Mesothelial cell of epicardium (in vitro differentiated cells): ENCODE data around the gene INAFM1. TPM values are rescaled to one million over a fixed set of nuclear protein-coding genes. Genes with fewer than 3 reads are reported as not detected.
"Not testable (repeated sequence)": the region's sequence is repeated elsewhere in the genome, so short reads cannot be mapped to it uniquely, and the experiment has no call there.

ENCODE experiments used
- DNase-seq, 2 experiments: peaks; one replicate each; pipeline ENCODE4 v3.0.0; 2021; ENCODE audit warnings: low spot score in 2 of 2; ENCODE audit not compliant: unreplicated experiment in 2 of 2
- H3K27ac Mint-ChIP-seq: 2 replicates; pipeline ENCODE4 v1.8.0; 2021; ENCODE audit warnings: mixed read lengths
- H3K27me3 Mint-ChIP-seq: 2 replicates; pipeline ENCODE4 v1.8.0; 2021; ENCODE audit warnings: low read depth, mixed read lengths
- H3K36me3 Mint-ChIP-seq: 2 replicates; pipeline ENCODE4 v1.8.0; 2021; ENCODE audit warnings: mixed read lengths
- H3K4me1 Mint-ChIP-seq: 2 replicates; pipeline ENCODE4 v1.8.0; 2021; ENCODE audit warnings: mixed read lengths
- H3K4me3 Mint-ChIP-seq: 2 replicates; pipeline ENCODE4 v1.8.0; 2021; ENCODE audit warnings: mild to moderate bottlenecking, moderate library complexity, mixed read lengths
- H3K9me3 Mint-ChIP-seq: 2 replicates; pipeline ENCODE4 v1.8.0; 2021; ENCODE audit warnings: mixed read lengths
- total RNA-seq: library from RNA; stranded (reverse); gene quantifications from 3 replicates; pipeline ENCODE4 v1.2.1, GENCODE V29; 2021
- TF ChIP-seq, protein P1 (sequence below): fragments of 200-600 bp; sonication (generic); IDR thresholded peaks from one replicate; pipeline ENCODE4 v1.5.0; 2021; ENCODE audit warnings: antibody characterized with exemption; ENCODE audit not compliant: unreplicated experiment

Gene INAFM1
- total RNA-seq, 1 donor from 2014 or later: 25.1 TPM

DNA sequence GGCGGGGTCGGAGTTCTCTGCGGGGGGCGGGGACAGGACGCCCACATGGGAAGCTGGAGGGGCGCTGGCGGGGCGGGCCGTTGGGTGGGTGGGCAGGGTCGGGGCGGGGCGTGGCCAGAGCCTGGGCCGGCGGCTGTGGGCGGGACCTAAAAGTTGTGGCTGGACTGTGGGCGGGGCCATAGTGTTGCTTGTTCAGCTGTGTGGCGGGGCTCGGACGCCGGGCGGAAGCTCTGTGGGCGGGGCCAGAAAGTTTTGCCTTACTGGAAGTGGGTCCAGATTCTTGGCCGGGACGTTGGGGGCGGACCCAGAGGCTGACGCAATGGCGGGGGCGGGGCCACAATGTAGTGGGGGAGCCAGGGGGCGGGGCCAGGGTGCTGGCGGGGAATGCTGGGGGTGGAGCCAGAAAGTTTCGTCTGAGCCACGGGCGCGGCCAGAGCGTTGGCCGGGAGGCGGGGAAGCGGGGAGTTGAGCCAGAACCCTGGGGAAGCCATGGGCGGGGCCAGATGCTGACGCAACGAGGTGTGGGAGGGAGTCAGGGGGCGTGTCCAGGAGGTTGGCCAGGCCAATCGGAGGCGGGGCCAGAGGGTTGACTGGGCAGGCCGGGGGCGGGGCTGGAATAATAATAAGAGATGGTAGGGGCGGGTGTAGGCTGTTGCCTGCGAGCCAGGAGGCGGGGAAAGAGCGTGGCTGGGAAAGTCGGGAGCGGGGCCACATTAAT is 17.8 kb upstream of the INAFM1 start:
- Mint-ChIP-seq H3K9me3 (no peaks in the 10 kb centered on the region), H3K36me3 (peaks cover 29% of the 10 kb centered on the region), H3K27ac (peak overlapping the region; percentile 99), H3K4me3 (peak overlapping the region; percentile 78), H3K4me1 (peaks cover 24% of the 10 kb centered on the region), H3K27me3 (no peaks in the 10 kb centered on the region)
- TF ChIP-seq, protein P1, sequence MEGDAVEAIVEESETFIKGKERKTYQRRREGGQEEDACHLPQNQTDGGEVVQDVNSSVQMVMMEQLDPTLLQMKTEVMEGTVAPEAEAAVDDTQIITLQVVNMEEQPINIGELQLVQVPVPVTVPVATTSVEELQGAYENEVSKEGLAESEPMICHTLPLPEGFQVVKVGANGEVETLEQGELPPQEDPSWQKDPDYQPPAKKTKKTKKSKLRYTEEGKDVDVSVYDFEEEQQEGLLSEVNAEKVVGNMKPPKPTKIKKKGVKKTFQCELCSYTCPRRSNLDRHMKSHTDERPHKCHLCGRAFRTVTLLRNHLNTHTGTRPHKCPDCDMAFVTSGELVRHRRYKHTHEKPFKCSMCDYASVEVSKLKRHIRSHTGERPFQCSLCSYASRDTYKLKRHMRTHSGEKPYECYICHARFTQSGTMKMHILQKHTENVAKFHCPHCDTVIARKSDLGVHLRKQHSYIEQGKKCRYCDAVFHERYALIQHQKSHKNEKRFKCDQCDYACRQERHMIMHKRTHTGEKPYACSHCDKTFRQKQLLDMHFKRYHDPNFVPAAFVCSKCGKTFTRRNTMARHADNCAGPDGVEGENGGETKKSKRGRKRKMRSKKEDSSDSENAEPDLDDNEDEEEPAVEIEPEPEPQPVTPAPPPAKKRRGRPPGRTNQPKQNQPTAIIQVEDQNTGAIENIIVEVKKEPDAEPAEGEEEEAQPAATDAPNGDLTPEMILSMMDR: no peak
- peak; percentile 100 for DNase-seq

DNA sequence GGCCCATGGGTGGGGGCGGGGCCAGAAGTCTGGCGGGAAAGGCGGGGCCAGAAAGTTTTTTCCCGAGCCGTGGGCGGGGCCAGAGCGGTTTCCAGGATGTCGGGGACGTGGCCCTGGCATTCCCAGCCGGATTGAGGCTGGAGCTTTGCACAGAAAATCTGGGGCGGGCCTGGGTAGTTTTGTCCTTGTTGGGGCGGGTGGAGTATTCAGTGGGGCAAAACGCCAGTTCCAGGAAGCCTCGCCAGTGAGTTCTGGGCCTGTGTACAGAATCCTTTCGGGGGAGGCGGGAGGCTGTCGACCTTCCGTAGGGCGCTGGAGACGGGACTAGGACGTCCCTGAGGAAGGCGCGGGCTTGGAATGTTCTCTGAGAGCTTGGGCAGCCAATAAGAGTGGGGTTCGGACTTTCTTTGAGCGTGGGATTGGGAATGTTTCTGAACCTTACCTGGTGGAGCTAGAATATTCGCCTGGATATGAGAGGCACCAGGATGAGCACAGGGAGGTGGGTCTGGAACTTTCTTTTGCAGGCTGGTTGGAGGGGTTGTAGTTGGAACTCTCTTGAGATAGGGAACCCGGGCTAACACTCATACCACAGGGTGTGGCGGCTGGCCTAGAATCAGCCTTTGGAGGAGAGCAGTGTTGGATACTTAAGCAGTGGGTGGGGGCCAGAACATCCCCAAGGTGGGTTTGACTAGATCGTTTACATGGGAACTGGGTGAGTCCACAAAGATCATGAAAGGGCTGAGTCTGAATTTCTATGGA is 17.1 kb upstream of the INAFM1 start:
- no peak for DNase-seq
- TF ChIP-seq, protein P1: no peak
- H3K4me3 Mint-ChIP-seq: peak overlapping the region; percentile 78
- no peaks in the 10 kb centered on the region for H3K27me3 Mint-ChIP-seq
- H3K36me3 Mint-ChIP-seq: peaks cover 32% of the 10 kb centered on the region
- H3K27ac Mint-ChIP-seq: peak overlapping the region; percentile 99
- peaks cover 24% of the 10 kb centered on the region for H3K4me1 Mint-ChIP-seq
- H3K9me3 Mint-ChIP-seq: no peaks in the 10 kb centered on the region

DNA sequence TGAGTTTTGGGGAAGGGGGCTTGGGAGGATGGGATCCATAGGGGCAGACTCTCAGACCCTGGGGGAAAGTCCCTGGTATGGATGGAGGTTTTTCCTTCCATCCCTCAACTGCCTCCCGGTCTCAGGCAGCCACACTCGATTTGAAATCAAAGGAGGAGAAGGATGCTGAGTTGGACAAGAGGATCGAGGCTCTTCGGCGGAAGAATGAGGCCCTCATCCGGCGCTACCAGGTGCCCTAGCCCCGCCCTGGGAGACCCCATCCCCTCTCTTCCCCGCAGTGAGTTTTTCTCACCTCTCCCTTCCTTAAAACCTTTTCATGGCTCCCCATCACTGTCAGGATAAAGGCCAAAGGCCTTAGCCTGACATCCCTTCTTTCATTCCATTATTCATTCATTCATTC is 16.3 kb upstream of the INAFM1 start:
- peak overlapping the region; percentile 99 for H3K27ac Mint-ChIP-seq
- DNase-seq: no peak
- peak overlapping the region; percentile 78 for H3K4me3 Mint-ChIP-seq
- TF ChIP-seq, protein P1: no peak
- H3K4me1 Mint-ChIP-seq: peaks cover 24% of the 10 kb centered on the region
- peaks cover 37% of the 10 kb centered on the region for H3K36me3 Mint-ChIP-seq
- no peaks in the 10 kb centered on the region for H3K27me3 Mint-ChIP-seq
- no peaks in the 10 kb centered on the region for H3K9me3 Mint-ChIP-seq

DNA sequence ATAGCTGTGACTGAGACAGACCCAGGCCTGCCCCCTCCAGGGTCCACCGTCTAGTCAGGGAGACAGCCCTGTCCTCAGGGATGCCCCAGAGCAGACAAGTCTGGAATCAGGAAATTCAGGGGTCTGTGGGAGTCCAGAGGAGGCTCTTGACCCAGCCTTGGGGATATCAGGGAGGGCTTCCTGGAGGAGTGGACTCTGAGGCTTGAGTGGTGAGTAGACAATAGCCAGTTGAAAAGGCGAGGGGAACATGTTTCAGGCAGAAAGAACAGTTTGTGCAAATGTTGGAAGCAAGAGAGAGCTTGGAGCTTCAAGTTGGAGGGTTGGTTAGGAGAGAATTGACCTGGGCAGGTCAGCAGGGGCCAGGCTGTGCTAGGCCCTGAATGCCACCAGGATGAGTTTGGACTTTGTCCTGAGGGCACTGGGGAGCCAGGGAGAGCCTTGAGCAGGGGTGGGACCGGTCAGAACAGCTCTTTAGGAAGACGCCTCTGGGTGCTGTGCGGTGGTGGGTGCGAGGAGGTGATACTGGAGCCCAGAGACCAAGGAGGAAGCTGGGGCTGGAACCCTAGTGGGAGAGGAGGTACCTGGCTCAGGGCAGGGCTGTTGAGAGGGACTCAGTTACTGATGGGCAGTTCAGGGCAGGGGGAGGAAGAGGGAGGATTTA is 15.7 kb upstream of the INAFM1 start:
- peak overlapping the region; percentile 71 for H3K27ac Mint-ChIP-seq

DNA sequence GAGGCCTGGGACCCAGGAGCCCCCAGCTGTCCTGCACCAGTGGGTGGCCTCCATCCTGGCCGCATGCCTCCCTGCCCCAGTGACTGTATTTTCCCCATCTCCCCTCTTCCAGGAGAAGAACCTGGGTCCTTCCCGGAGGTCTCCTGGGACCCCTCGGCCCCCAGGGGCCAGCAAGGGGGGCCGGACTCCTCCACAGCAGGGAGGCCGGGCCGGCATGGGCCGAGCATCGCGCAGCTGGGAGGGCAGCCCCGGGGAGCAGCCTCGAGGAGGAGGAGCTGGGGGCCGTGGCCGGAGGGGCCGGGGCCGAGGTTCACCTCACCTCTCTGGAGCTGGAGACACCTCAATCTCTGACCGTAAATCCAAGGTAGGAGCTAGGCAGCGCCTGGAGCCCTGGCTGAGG is 14.2 kb upstream of the INAFM1 start:
- TF ChIP-seq, protein P1: no peak
- no peak overlapping the region for H3K4me3 Mint-ChIP-seq
- no peak overlapping the region for H3K27ac Mint-ChIP-seq
- peaks cover 24% of the 10 kb centered on the region for H3K4me1 Mint-ChIP-seq
- no peaks in the 10 kb centered on the region for H3K27me3 Mint-ChIP-seq
- no peak for DNase-seq
- peaks cover 45% of the 10 kb centered on the region for H3K36me3 Mint-ChIP-seq
- no peaks in the 10 kb centered on the region for H3K9me3 Mint-ChIP-seq

More for the DNA sequence above, 15.7 kb upstream of the INAFM1 start:
- Mint-ChIP-seq H3K36me3 (peaks cover 38% of the 10 kb centered on the region), H3K27me3 (no peaks in the 10 kb centered on the region), H3K9me3 (no peaks in the 10 kb centered on the region), H3K4me1 (peaks cover 24% of the 10 kb centered on the region), H3K4me3 (peak overlapping the region; percentile 42)
- TF ChIP-seq, protein P1: no peak
- no peak for DNase-seq

DNA sequence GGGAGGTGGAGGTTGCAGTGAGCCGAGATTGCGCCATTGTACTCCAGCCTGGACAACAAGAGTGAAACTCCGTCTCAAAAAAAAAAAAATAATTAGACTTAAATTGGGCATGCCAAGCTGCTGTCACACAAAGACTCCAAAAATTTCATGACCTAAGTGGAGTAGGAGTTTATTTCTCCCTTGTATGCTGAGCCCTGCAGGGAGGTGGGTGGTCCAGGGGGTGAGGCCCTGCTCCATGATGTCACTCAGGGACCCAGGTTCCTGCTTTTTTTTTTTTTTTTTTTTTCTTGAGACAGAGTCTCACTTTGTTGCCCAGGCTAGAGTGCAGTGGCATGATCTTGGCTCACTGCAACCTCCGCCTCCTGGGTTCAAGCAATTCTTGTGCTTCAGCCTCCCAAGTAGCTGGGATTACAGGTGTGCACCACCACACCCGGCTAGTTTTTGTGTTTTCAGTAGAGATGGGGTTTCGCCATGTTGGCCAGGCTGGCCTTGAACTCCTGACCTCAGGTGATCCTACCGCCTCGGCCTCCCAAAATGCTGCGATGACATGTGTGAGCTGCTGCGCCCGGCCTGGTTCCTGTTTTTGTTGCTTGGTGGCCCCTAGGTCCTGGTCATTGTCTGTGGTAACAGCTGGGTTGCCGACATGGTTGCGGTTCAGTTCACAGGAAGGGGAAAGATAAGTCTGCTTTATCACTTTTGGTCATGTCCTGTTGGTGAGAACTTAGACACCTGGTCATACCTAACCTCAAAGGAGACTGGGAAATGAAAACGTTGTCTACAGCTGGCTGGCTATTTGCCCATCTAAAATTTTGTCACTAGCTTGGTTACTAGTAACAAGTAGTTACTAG is 12.5 kb upstream of the INAFM1 start:
- Mint-ChIP-seq H3K36me3 (peaks cover 56% of the 10 kb centered on the region), H3K4me1 (peaks cover 24% of the 10 kb centered on the region)
- not testable (repeated sequence) for H3K27ac Mint-ChIP-seq, H3K27me3 Mint-ChIP-seq, H3K9me3 Mint-ChIP-seq, H3K4me3 Mint-ChIP-seq, DNase-seq
